SK-N-MC (cell line): ENCODE results near the gene PCDH1.

ENCODE experiments used
- EZH2 ChIP-seq: fragments of 200-600 bp; sonication (generic); IDR thresholded peaks from one replicate; pipeline ENCODE4 v1.6.1; 2017; ENCODE audit warnings: antibody characterized with exemption
- FOXP2 ChIP-seq: optimal IDR thresholded peaks from 2 replicates; pipeline ENCODE3; 2011; ENCODE audit warnings: mild to moderate bottlenecking, moderate library complexity; ENCODE audit not compliant: insufficient read depth; ENCODE audit errors: extremely low read length, control extremely low read depth

DNA sequence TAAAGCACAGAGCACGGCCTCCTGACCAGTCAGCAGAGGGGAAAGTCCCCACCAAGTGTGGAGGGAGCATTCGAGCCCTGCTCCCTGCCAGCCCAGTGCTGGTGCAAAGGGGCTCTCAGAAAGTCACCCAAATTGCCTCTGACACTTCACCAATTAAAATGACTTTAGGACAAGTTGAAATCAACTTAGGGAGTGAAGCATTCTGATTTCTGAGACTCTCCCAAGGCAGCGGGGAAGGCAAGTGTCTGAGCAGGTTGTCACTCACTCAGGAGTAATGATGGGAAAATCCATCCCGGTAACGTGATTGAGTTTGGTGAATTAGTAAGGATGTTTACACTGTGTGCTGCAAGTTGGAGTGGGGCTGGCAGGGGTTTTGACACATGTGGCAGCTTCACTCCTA is 73.7 kb downstream of the PCDH1 start:
- no peak for TF ChIP-seq FOXP2
- no peak for TF ChIP-seq EZH2
